Measurements from ENCODE around the gene TFDP2.

DNA sequence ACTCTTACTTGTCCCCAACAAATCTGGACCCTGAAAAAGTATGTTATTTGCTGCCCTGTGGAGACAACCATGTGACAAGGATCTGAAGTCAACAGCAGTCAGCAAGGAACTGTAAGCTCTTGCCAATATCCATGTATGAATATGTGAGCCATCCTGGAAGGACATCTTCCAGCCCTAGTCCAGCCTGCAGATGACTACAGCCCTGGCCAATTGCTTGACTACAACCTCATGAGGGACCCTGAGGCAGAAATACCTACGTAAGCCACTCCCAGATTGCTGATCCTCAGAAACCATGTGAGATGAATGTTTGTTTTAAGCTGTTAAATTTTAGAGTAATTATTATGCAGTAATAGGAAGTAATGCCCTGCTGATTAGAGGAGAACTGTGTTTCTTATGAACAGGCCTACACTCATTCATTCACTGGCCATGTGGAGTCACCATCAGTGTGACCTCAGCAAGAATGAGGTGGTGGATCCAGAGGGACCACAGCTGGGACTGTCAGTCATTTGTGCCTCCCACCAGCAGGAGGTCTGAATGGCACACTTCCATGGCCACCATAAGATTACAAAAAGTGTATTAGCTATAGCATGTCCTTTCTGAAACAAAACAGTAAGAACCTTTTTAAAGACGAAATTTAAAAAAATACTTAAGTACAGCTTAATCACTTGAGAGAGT lies 92.6 kb downstream of the TFDP2 start:
- TF ChIP-seq POLR2A (IDR thresholded peaks at IDR 0.05): no peak
- no peak for TF ChIP-seq CTCF (IDR thresholded peaks at IDR 0.05)

Data from suprapubic skin (tissue), 3 donors.